ENCODE data around the gene RPS6KC1. TPM values are rescaled to one million over a fixed set of nuclear protein-coding genes. Genes with fewer than 3 reads are reported as not detected.
"Not testable (repeated sequence)": the region's sequence is repeated elsewhere in the genome, so short reads cannot be mapped to it uniquely, and the experiment has no call there.

Gene RPS6KC1
- total RNA-seq, 1 donor from 2014 or later, result 27.8 TPM

DNA sequence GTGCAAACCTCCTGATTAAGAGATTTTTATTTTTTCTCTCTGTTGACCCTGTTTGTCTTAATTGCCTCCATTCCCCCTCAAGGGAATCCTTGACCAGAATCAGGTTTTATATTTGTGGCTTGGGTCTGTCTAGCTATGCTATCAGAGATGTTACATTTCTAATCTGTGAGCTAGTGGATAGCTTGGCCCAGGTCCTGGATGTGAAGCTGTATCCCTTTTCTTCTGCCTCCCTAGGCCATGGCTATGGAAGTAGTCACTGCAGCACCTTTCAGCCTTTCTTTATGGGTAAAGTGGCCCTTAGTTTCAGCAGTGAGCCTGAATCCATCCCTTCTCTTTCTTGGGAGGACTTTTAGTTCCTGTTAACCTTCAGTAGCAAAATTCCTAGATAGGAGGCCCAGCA lies 18.4 kb upstream of the RPS6KC1 start:
- H3K27me3 Mint-ChIP-seq, result no peaks in the 10 kb centered on the region
- no peak overlapping the region for H3K27ac Mint-ChIP-seq
- no peaks in the 10 kb centered on the region for H3K4me1 Mint-ChIP-seq (ENCODE audit: low read depth)
- no peak overlapping the region for H3K4me3 Mint-ChIP-seq (ENCODE audit: low read depth)
- TF ChIP-seq, protein P1, sequence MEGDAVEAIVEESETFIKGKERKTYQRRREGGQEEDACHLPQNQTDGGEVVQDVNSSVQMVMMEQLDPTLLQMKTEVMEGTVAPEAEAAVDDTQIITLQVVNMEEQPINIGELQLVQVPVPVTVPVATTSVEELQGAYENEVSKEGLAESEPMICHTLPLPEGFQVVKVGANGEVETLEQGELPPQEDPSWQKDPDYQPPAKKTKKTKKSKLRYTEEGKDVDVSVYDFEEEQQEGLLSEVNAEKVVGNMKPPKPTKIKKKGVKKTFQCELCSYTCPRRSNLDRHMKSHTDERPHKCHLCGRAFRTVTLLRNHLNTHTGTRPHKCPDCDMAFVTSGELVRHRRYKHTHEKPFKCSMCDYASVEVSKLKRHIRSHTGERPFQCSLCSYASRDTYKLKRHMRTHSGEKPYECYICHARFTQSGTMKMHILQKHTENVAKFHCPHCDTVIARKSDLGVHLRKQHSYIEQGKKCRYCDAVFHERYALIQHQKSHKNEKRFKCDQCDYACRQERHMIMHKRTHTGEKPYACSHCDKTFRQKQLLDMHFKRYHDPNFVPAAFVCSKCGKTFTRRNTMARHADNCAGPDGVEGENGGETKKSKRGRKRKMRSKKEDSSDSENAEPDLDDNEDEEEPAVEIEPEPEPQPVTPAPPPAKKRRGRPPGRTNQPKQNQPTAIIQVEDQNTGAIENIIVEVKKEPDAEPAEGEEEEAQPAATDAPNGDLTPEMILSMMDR (IDR thresholded peaks at IDR 0.05; ENCODE audit: unreplicated experiment), result no peak
- no peaks in the 10 kb centered on the region for H3K36me3 Mint-ChIP-seq (ENCODE audit: insufficient read depth)
- peaks cover 6% of the 10 kb centered on the region for H3K9me3 Mint-ChIP-seq (ENCODE audit: low read depth)
- DNase-seq (ENCODE audit: low spot score, unreplicated experiment), result no peak

DNA sequence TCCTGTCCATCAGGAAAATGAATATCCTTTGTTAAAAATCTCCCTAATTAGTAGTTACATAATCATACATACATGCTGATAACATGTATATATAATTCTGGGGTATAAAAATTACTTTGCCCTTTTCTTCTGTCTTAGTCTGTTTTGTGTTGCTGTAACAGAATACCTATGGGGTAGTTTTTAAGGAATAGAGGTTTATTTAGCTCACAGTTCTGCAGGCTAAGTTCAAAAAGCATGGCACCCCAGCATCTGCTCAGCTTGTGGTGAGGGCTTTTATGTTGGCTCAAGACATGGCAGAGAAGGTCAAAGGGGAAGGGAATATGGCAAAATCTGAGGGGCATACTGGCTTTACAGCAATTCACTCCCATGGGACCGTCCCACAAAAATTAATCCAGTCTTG lies 16.3 kb upstream of the RPS6KC1 start:
- TF ChIP-seq, protein P1 (IDR thresholded peaks at IDR 0.05; ENCODE audit: unreplicated experiment), result no peak
- no peaks in the 10 kb centered on the region for H3K4me1 Mint-ChIP-seq (ENCODE audit: low read depth)
- no peak overlapping the region for H3K27ac Mint-ChIP-seq
- peaks cover 6% of the 10 kb centered on the region for H3K9me3 Mint-ChIP-seq (ENCODE audit: low read depth)
- H3K36me3 Mint-ChIP-seq (ENCODE audit: insufficient read depth), result no peaks in the 10 kb centered on the region
- H3K4me3 Mint-ChIP-seq (ENCODE audit: low read depth), result no peak overlapping the region
- H3K27me3 Mint-ChIP-seq, result no peaks in the 10 kb centered on the region
- no peak for DNase-seq (ENCODE audit: low spot score, unreplicated experiment)

DNA sequence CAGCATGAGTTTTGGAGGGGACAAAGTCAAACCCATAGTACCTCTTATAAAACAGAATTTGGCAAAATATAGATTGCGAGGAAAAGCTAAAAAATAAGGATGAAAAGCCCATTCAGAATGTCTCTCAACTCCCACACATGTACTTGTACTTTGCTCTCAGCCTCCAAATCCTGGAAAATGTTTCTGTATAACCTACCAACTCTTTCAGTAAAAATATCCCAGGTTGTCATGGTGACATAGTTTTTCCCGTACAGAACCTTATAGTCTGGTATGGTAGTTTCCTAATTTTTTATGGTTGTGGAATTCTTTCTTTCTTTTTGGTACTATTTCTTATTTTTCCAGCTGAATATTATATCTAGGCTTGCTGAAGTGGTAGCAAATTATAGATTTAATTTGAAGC lies 15.5 kb upstream of the RPS6KC1 start:
- TF ChIP-seq, protein P1 (IDR thresholded peaks at IDR 0.05; ENCODE audit: unreplicated experiment), result no peak
- Mint-ChIP-seq H3K27me3 (no peaks in the 10 kb centered on the region), H3K4me3 (ENCODE audit: low read depth) (no peak overlapping the region), H3K4me1 (ENCODE audit: low read depth) (no peaks in the 10 kb centered on the region), H3K9me3 (ENCODE audit: low read depth) (peaks cover 6% of the 10 kb centered on the region), H3K27ac (no peak overlapping the region), H3K36me3 (ENCODE audit: insufficient read depth) (no peaks in the 10 kb centered on the region)
- no peak for DNase-seq (ENCODE audit: low spot score, unreplicated experiment)

DNA sequence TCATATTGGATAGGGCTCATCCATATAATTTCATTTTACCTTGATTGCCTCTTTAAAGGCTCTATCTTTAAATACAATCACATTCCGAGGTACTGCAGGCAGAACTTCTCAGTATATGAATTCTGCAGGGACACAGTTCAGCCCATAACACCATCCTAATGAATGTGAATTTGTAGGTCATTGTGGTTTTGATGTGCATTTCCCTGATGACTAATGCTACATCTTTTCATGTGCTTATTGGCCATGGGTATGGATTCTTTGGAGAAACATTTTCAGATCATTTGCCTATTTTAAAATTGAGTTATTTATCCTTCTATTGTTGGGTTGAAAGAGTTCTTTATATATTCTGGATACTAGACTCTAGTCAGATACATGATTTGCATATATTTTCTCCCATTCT lies 9.6 kb upstream of the RPS6KC1 start:
- TF ChIP-seq, protein P1 (IDR thresholded peaks at IDR 0.05; ENCODE audit: unreplicated experiment), result no peak
- no peak for DNase-seq (ENCODE audit: low spot score, unreplicated experiment)
- Mint-ChIP-seq H3K9me3 (ENCODE audit: low read depth) (peaks cover 3% of the 10 kb centered on the region), H3K27me3 (no peaks in the 10 kb centered on the region), H3K4me1 (ENCODE audit: low read depth) (peaks cover 12% of the 10 kb centered on the region), H3K4me3 (ENCODE audit: low read depth) (no peak overlapping the region), H3K27ac (no peak overlapping the region), H3K36me3 (ENCODE audit: insufficient read depth) (no peaks in the 10 kb centered on the region)

DNA sequence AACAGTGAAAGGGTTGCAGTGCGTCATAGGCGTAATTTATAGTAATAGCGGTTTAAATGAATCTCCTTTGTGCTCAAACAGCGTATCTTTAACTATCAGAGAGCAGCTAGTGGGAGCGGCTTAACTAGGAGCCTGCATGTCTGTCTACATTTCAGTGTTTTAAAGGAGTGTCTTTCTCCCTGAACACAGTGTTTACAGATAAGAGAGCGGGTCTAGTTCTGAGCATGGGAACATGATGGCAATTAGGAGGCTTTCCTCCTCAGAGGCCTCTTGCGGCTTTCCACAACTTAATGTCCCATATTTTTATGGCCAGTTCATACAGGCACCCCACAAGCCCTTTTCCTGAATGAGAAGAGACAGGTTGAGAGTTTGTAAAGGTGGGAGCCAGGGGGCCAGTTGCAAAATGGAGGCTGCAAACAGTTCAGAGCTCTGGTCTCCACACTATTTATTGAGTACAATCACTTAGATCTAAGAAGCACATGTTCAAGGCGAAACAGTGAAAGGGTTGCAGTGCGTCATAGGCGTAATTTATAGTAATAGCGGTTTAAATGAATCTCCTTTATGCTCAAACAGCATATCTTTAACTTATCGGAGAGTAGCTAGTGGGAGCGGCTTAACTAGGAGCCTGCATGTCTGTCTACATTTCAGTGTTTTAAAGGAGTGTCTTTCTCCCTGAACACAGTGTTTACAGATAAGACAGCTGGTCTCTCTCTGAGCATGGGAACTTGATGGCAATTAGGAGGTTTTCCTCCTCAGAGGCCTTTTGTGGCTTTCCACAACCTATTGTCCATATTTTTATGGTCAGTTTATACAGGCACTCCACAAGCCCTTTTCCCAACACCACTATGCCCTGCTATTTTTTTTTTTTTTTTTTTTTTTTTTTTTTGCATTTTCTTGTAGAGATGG lies 5.5 kb upstream of the RPS6KC1 start:
- Mint-ChIP-seq H3K27ac (peak overlapping the region; percentile 95), H3K9me3 (ENCODE audit: low read depth) (peaks cover 12% of the 10 kb centered on the region), H3K4me1 (ENCODE audit: low read depth) (peaks cover 20% of the 10 kb centered on the region), H3K4me3 (ENCODE audit: low read depth) (peak overlapping the region; percentile 29)
- not testable (repeated sequence) for H3K27me3 Mint-ChIP-seq; DNase-seq (ENCODE audit: low spot score, unreplicated experiment); H3K36me3 Mint-ChIP-seq (ENCODE audit: insufficient read depth)

DNA sequence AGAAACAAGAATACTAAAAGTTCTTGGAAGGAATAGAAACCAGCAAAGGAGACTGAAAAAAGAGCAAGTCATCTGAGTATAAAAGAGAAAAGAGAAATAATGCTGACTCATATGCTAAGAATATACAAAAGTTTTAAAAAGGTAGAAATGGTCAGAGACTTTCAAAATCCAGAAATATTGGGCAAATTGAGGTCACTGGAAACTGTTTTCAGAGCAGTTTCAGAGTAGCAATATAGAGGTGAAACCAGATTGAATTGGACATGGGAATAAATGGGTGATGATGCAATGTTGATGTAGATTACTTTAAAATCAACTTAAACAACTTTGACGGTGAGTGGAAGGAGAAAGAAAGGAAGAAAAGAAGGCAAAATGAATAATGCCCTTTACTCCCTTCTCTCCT lies 1.8 kb upstream of the RPS6KC1 start:
- Mint-ChIP-seq H3K27me3 (no peaks in the 10 kb centered on the region), H3K36me3 (ENCODE audit: insufficient read depth) (peaks cover 1% of the 10 kb centered on the region), H3K4me3 (ENCODE audit: low read depth) (no peak overlapping the region), H3K9me3 (ENCODE audit: low read depth) (peaks cover 11% of the 10 kb centered on the region), H3K27ac (no peak overlapping the region), H3K4me1 (ENCODE audit: low read depth) (peaks cover 36% of the 10 kb centered on the region)
- TF ChIP-seq, protein P1 (IDR thresholded peaks at IDR 0.05; ENCODE audit: unreplicated experiment), result no peak
- DNase-seq (ENCODE audit: low spot score, unreplicated experiment), result no peak

Data from progenitor cell of endocrine pancreas (in vitro differentiated cells).